GM12891 (cell line): Measurements from ENCODE around the gene P2RY14.
"Not testable (repeated sequence)": the region's sequence is repeated elsewhere in the genome, so short reads cannot be mapped to it uniquely, and the experiment has no call there.

Experiments used
- DNase-seq: peaks from one replicate; pipeline ENCODE4 v3.0.0; 2011; ENCODE audit warnings: low spot score; ENCODE audit not compliant: insufficient read length
- FAIRE-seq: peaks from 2 replicates; lab custom pipeline; 2011; peaks lifted over from hg19 to GRCh38; lab: Jason Lieb, UNC
- PAX5 ChIP-seq: IDR thresholded peaks from 2 replicates; pipeline ENCODE4 v1.6.1; 2011; ENCODE audit warnings: low read length, moderate library complexity, mild to moderate bottlenecking; ENCODE audit not compliant: insufficient read depth, severe bottlenecking
- POLR2A ChIP-seq: IDR thresholded peaks from 2 replicates; pipeline ENCODE4 v1.6.1; 2011; ENCODE audit warnings: low read depth, low read length, control low read depth
- POLR2AphosphoS5 ChIP-seq: IDR thresholded peaks from 2 replicates; pipeline ENCODE4 v1.6.1; 2011; ENCODE audit warnings: low read depth, low read length, control low read depth
- POU2F2 ChIP-seq: IDR thresholded peaks from 2 replicates; pipeline ENCODE4 v1.6.1; 2011; ENCODE audit warnings: low read depth, mild to moderate bottlenecking, control low read depth, low read length, moderate library complexity
- SPI1 ChIP-seq: IDR thresholded peaks from 2 replicates; pipeline ENCODE4 v1.6.1; 2011; ENCODE audit warnings: low read depth, low read length, control low read depth
- TAF1 ChIP-seq: IDR thresholded peaks from 2 replicates; pipeline ENCODE4 v1.6.1; 2011; ENCODE audit warnings: low read depth, low read length, control low read depth

Gene P2RY14

DNA sequence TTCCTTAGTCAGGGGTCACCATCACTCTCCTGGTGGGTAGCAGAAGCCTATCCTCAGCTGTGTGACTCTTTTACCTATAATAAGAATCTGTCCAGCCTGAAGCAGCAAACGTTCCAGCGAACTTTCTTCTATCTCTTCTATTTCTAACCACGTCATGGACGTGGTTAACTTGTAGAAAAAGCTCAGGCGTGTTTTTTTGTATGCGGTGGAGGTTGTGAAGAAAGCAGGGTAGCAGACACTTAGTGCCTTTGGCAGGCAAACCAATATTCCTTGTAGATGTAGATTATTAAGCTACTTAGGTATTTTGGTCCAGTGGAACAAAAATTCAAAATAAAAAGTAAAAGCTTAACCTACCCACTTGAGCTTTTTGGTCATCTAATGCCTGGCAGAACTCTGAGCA lies 43.5 kb downstream of the P2RY14 start:
- FAIRE-seq (no peak), DNase-seq (no peak)
- no peak for TF ChIP-seq TAF1
- TF ChIP-seq POLR2A: no peak
- no peak for TF ChIP-seq POLR2AphosphoS5
- TF ChIP-seq SPI1: no peak
- no peak for TF ChIP-seq POU2F2
- no peak for TF ChIP-seq PAX5

DNA sequence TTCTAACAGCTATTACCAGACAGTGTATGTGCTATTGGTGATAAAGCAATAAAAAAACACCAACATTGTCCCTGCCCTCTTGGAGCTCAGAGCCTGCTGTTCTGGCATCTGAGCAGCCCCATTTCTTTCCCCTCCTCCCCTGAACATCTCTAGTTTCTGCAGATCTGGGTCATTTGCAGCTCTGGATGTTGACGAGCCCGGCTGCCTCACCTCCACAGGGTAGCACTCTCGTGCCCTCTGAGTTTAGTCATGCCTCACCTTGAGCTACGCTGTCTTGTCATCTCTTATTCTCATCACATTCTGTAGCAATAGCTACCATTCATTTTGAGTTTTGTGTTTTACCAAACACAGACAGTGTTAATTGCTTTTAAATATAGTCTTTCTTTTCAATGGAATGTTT lies 45.4 kb downstream of the P2RY14 start:
- DNase-seq (no peak), FAIRE-seq (no peak)
- TF ChIP-seq TAF1 (no peak), POLR2AphosphoS5 (no peak), PAX5 (no peak), POLR2A (no peak)

DNA sequence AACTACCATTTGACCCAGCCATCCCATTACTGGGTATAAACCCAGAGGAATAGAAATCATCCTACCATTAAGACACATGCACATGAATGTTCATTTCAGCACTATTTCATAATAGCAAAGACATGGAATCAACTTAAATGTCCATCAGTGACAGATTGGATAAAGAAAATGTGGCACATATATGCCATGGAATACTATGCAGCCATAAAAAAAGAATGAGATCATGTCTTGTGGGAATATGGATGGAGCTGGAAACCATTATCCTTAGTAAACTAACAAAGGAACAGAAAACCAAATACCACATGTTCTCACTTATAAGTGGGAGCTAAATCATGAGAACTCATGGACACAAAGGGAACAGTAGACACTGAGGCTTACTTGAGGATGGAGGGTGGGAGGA lies 45.9 kb downstream of the P2RY14 start:
- not testable (repeated sequence) for DNase-seq, FAIRE-seq

DNA sequence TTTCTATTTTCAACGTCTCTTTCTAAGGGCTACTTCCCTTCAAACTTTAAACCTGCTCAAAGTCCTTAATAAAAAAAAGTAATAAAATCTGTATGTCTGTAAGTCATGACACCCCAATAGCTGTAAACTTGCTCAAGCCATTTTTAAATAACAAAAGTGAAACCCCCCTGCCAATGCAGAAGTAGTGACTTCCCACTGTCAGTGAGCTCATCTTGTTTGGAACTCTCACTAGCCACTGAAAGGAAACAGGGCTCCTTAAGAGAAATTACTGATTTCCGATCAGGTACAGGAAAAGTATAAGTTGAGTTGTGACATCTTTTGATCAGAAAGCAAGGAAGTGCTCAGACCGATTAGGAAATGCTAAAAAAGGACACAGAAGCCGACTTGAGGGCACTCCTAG lies 47.7 kb downstream of the P2RY14 start:
- peak; percentile 26 for DNase-seq

DNA sequence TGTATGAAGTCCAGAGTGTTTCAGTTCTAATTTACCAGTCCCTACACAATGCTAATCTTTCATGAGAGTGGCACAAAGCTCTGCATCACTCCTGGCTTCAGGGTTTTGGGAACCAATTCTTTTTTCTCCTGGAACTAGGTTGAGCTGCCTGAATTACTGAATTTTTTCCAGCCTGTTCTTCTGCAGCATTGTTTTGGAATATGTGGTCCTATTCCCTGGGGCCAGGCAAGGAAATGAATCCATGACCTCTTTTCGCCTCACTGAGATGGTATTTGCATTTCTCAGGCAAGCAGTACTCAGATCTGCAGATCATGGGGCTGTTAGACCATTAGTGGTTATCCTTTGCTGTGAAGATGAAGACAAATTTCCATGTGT lies 49.7 kb downstream of the P2RY14 start:
- FAIRE-seq (no peak), DNase-seq (no peak)
- no peak for TF ChIP-seq SPI1
- TF ChIP-seq POU2F2: no peak
- no peak for TF ChIP-seq PAX5
- no peak for TF ChIP-seq POLR2A
- no peak for TF ChIP-seq POLR2AphosphoS5
- TF ChIP-seq TAF1: no peak

More for the DNA sequence above, 47.7 kb downstream of the P2RY14 start:
- TF ChIP-seq POU2F2: no peak
- TF ChIP-seq TAF1: no peak
- no peak for TF ChIP-seq PAX5
- no peak for FAIRE-seq

DNA sequence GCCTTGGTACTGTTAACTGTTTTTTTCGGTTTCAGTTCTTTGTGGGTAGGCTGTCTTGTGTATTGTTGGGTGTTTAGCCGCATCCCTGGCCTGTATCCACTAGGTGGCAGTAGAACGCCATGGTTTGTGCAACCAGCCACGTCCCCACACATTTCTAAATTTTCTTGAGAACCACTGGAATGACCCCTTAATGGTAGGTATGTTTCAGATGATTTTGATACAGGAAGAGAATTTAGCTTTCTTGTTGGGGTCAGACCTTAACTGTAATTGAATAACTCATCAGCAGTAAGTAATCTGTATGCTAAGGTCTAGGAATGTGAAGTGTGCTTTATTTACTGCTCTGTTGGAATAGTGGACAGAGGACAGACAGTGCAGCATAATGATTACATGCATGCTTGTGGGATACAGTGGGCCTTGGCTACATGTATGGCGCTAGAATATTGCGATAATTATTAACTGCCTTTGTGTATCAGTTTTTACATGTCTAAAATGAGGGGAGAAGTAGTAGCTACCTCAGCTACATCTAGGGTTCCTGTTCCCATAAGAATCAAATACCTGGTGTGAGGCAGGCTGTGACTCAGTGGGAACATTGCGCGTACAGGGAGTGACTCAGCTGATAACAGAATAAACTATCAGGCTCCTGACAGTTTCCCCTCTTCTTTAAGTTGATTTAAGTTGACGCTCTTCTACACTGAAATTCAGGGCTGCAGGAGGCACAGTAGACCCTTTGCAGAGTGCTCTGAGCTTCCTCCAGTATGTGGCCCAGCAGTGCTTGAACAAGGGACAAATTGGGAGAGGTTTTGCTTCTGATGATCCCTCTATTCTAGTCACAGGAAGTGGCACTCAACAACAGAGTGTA lies 50.3 kb downstream of the P2RY14 start:
- FAIRE-seq (peak; percentile 92), DNase-seq (peak; percentile 35)

DNA sequence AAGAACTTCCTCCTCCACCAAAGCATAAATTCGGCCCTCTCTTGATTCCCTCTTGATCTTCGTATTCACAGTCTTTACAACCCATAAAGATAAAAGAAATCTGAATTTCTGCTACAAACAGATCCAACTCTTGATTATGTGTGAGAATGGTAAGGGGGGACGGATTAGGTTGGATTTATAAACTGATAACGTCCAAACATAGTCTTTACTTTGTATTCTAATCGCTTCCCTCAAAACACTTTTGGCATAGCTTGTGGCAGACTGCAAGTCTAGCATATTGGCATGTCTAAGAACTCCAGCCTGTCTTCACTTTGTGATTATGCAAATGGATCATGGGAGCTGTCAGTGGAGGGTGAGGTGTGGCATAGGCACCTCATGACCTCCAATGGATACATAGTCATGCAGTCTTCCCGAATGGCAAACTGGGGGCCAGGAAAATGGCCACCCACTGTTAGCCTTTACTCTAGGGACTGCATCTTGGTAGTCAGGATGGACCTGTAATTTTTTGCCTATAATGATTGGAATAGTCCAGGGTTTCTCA lies 51.0 kb downstream of the P2RY14 start:
- FAIRE-seq (no peak), DNase-seq (no peak)
- no peak for TF ChIP-seq POU2F2
- TF ChIP-seq PAX5: no peak
- TF ChIP-seq POLR2A: no peak
- TF ChIP-seq TAF1: no peak
- TF ChIP-seq POLR2AphosphoS5: no peak

More for the DNA sequence above, 50.3 kb downstream of the P2RY14 start:
- TF ChIP-seq POU2F2 (peak; percentile 25; the same call in 1 of the 2 replicates), TAF1 (no peak)

DNA sequence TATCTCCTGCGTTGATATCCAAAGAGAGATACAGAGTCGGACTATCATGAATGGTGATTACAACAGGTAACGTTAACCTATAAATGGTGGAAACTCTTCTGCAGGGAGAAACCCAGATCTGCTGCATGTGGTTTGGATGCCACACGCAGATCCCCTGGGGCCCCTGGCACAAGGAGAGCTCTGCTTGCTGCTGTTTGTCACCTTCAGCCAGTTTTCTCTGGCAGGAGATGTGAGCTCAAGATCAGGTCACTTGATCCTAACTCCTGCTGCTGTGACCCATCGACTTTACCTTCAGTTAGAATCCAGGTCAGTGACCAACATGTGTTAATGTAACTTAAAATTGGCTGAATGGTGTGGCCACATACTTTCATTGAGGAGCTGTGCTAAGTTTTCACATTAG lies 51.5 kb downstream of the P2RY14 start:
- DNase-seq: no peak
- no peak for TF ChIP-seq POLR2A
- no peak for TF ChIP-seq POLR2AphosphoS5
- no peak for TF ChIP-seq SPI1
- no peak for TF ChIP-seq POU2F2
- no peak for TF ChIP-seq PAX5
- no peak for TF ChIP-seq TAF1
- FAIRE-seq: no peak

DNA sequence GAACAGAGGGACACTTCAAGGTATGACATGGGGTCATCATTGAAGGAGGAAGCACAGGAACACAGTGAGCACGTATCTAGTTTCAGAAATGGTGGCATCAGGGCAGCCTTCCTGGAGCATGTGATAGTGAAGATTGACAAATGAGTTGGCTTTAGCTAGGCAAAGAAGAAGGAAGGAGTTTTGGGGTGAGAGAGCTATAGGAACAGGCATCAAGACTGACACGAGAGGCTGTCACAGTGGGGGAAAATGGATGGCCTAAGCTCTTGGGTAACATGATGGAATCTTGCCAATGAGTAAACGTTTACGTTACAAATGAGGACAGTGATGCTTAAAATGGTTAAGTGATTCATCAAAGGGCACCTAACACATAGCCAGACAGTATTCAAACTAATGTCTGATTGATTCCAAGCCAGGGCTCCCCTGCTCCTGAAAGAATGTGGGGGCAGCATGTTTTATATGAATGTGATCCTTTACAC lies 52.2 kb downstream of the P2RY14 start:
- TF ChIP-seq POLR2AphosphoS5: no peak
- no peak for TF ChIP-seq POLR2A
- no peak for TF ChIP-seq POU2F2
- no peak for TF ChIP-seq SPI1
- TF ChIP-seq TAF1: no peak
- no peak for TF ChIP-seq PAX5
- FAIRE-seq (no peak), DNase-seq (no peak)

DNA sequence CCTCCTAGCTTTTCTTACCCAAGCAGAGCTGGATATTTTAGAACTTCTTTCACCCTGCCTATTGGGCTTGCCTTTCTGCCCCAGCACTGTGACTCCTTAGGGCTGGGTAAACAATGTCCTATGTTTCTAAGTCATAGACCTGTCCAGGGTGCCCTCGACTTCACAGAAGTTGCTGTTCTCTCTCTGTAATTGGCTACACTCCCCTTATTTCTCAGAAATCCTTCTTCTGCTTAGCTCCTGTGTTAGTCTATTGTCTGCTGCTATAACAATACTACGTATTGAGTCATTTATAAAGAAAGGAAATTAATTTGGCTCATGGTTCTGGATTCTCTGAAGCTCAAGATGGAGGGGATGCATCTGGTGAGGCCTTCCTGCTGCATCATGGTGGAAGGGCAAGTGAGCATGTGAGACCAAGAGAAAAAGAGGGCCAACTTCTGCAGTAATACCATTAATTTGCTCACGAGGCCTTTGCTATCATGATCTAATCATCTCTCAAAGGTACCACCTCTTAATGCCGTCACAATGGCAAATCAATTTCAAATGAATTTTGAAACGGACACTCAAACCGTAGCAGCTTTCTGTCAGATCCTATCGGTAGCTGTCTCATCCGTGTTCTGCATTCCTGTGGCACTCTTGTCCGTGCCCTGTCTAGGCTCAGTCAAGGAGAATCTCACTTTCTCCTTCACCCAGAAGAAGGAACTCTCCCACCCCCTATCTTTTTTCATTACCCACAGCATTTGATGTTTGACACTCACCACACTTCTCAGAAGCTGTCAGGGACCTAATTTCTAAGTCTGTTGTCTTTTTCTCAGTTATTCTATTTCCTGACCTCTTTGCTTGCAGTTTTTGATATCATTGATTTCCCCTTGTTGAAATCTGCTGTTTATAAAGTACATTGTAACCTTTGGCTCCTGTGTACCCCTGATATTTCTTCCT lies 53.0 kb downstream of the P2RY14 start:
- no peak for DNase-seq
- FAIRE-seq: no peak

More for the DNA sequence above, 53.0 kb downstream of the P2RY14 start:
- TF ChIP-seq POLR2A (no peak), POU2F2 (no peak), TAF1 (no peak), PAX5 (no peak), SPI1 (no peak), POLR2AphosphoS5 (no peak)
